Activated CD4-positive, alpha-beta T cell treated with anti-CD3 and anti-CD28 coated beads, Interleukin-2, amount 10 ng/mL, durations not matched to agents 24 days and 14 days (primary cell): Measurements from ENCODE around the gene TXNDC9. TPM values are rescaled to one million over a fixed set of nuclear protein-coding genes. Genes with fewer than 3 reads are reported as not detected.
"Not testable (repeated sequence)": the region's sequence is repeated elsewhere in the genome, so short reads cannot be mapped to it uniquely, and the experiment has no call there.

Source experiments
- DNase-seq: peaks from one replicate; pipeline ENCODE4 v3.0.0; 2022
- H3K27ac Mint-ChIP-seq: one replicate; pipeline ENCODE4 v1.8.0; 2022; ENCODE audit warnings: mild to moderate bottlenecking, mixed read lengths
- H3K27me3 Mint-ChIP-seq: one replicate; pipeline ENCODE4 v1.8.0; 2022; ENCODE audit warnings: mixed read lengths
- H3K36me3 Mint-ChIP-seq: one replicate; pipeline ENCODE4 v1.8.0; 2022; ENCODE audit warnings: low read depth, mild to moderate bottlenecking, mixed read lengths
- H3K4me1 Mint-ChIP-seq: one replicate; pipeline ENCODE4 v1.8.0; 2021; ENCODE audit warnings: mixed read lengths
- H3K4me3 Mint-ChIP-seq: one replicate; pipeline ENCODE4 v1.8.0; 2022; ENCODE audit warnings: mild to moderate bottlenecking, moderate library complexity, mixed read lengths
- H3K9me3 Mint-ChIP-seq: one replicate; pipeline ENCODE4 v1.8.0; 2021; ENCODE audit warnings: mixed read lengths
- intact Hi-C: fragments of 100-400 bp; cut with micrococcal nuclease; formaldehyde crosslinking; loops from one replicate; pipeline ENCODE4 v1.15.1; 2023
- total RNA-seq: library from RNA; stranded (reverse); gene quantifications from 2 replicates; pipeline ENCODE4 v1.2.3, GENCODE V29; 2022

Gene TXNDC9, protein sequence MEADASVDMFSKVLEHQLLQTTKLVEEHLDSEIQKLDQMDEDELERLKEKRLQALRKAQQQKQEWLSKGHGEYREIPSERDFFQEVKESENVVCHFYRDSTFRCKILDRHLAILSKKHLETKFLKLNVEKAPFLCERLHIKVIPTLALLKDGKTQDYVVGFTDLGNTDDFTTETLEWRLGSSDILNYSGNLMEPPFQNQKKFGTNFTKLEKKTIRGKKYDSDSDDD
- total RNA-seq = 42.1 TPM in 2 replicates

GRCh38 chr2:99335911-99336803 lies at the start of gene TXNDC9:
Gene TXNDC9 (minus strand): TSS chr2:99336333. CDS start chr2:99333210, 3,123 bp downstream.
- Mint-ChIP-seq H3K27ac (no peak within 1 kb of the TSS), H3K36me3 (peaks cover 22% of the 10 kb centered on the region), H3K27me3 (no peaks in the 10 kb centered on the region), H3K9me3 (no peaks in the 10 kb centered on the region), H3K4me3 (no peak within 1 kb of the TSS), H3K4me1 (peaks cover 32% of the 10 kb centered on the region)
- intact Hi-C loops = loop anchor here (1.0 to 10.0 kb wide), 11 partner anchors 12 to 1671 kb away; partner anchors contain the start of genes ACTR1B, C2orf15, C2orf92 and COA5
- peak; percentile 99 for DNase-seq

DNA sequence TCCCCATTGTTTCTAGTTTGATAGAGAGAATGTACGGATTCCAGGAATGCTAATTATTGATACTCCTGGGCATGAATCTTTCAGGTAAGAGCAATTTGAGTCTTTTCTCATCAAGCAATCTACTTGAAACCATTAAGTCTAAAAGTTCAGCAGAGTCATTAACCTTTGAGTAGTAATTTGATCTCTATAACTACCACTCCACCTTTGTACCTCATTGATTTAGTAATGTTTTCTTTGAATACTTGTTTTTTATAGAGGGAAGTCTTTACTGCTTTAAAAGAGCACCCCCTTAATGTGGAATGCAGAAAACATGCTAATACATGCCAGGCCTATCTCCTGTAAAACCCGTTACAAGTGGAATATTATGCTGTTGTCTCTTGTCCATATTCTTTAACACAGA lies 46.0 kb upstream of the TXNDC9 start:
- Mint-ChIP-seq H3K4me3 (no peak overlapping the region), H3K9me3 (no peaks in the 10 kb centered on the region), H3K36me3 (peaks cover 64% of the 10 kb centered on the region), H3K27ac (no peak overlapping the region), H3K4me1 (peaks cover 20% of the 10 kb centered on the region), H3K27me3 (no peaks in the 10 kb centered on the region)
- intact Hi-C loops = no loop called here
- DNase-seq = no peak

DNA sequence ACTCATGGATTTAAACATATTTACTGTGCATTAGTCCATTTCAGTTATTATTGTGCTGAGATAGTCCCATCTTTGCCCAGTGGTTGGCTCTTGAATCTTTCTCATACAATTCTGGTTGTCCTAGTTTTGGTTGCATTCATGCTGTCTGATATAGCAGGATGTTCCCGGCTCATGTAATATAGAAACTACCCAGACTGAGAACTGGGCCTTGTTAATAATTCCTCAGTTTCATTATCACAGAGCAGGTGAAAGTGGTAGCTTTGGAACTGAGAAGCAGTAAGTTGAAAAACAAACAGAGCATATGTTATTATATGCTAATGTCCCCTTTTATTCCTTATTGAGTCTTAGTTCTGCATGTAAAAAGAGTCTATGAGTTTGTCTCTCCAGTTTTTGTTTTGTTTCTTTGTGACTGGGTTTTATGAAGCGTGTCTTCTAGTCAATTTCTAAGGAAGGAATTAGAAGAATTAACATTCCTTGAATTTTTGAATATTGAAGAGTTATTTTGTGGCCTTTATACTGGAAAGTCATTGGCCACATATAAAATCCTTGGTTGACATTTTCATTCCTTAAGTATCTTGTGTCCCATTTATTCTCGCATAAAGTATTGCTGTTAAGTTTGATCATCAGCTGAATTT lies 44.4 kb upstream of the TXNDC9 start:
- intact Hi-C loops = no loop called here
- no peaks in the 10 kb centered on the region for H3K9me3 Mint-ChIP-seq
- no peak overlapping the region for H3K27ac Mint-ChIP-seq
- H3K4me3 Mint-ChIP-seq = no peak overlapping the region
- DNase-seq = no peak
- H3K4me1 Mint-ChIP-seq = peaks cover 22% of the 10 kb centered on the region
- H3K27me3 Mint-ChIP-seq = no peaks in the 10 kb centered on the region
- H3K36me3 Mint-ChIP-seq = peaks cover 72% of the 10 kb centered on the region

DNA sequence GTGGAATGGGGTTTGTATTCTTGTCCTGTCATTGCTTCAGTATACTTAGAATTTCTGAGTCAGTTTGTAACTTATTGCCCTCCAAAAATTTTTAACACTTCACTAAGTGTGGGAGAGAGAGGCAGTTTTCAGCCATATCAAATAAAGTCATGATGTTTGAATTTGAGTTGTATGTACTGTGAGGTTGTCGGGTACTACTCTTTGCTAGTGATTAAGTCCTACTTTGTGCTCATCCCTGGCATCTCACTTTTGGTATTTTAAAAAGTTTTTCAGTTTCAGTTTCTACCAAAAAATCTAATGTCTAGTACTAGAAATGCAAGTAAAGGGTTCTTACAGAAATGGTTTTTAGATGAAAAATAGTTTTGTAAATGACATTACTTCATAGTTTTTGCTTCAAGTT lies 41.7 kb upstream of the TXNDC9 start:
- Mint-ChIP-seq H3K4me1 (peaks cover 23% of the 10 kb centered on the region), H3K4me3 (no peak overlapping the region), H3K27ac (peak overlapping the region; percentile 47), H3K36me3 (peaks cover 83% of the 10 kb centered on the region), H3K9me3 (peaks cover 11% of the 10 kb centered on the region), H3K27me3 (no peaks in the 10 kb centered on the region)
- no peak for DNase-seq
- intact Hi-C loops = loop anchor here (5.0 kb wide), 2 partner anchors 39 to 41 kb away; partner anchors contain the start of genes EIF5B and TXNDC9

- Mint-ChIP-seq H3K27me3 (no peaks in the 10 kb centered on the region), H3K9me3 (peaks cover 14% of the 10 kb centered on the region), H3K4me1 (peaks cover 23% of the 10 kb centered on the region), H3K27ac (no peak overlapping the region), H3K36me3 (peaks cover 81% of the 10 kb centered on the region), H3K4me3 (no peak overlapping the region)
- intact Hi-C loops = loop anchor here (5.0 kb wide), 2 partner anchors 39 to 41 kb away; partner anchors contain the start of genes EIF5B and TXNDC9
- DNase-seq = no peak
Observed at GRCh38 chr2:99376254-99376864, 40.2 kb upstream of the TXNDC9 start.

GRCh38 chr2:99374747-99375146 lies 38.6 kb upstream of the TXNDC9 start:
- Mint-ChIP-seq H3K4me3 (no peak overlapping the region), H3K36me3 (peaks cover 77% of the 10 kb centered on the region), H3K4me1 (peaks cover 14% of the 10 kb centered on the region), H3K27ac (no peak overlapping the region), H3K27me3 (no peaks in the 10 kb centered on the region), H3K9me3 (peaks cover 14% of the 10 kb centered on the region)
- intact Hi-C loops = loop anchor here (5.0 kb wide), 2 partner anchors 37 to 43 kb away; partner anchors contain the start of genes EIF5B and TXNDC9
- DNase-seq = no peak

DNA sequence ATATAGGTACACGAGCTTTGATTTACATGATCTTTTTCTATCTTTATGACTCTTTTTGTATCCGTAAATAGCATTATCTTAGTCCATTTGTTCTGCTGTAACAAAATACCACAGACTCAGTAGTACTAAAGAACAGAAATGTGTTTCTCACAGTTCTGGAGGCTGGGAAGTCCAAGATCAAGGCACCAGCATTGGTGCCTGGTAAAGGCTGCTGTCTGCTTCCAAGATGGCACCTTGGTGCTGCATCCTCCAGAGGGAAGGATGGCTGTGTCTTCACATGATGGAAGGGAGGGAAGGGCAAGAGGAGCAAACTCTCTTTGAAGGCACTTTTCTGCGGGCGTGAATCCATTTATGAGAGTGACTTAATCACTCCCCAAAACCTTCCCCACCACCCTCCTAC lies 37.0 kb upstream of the TXNDC9 start:
- H3K36me3 Mint-ChIP-seq = peaks cover 79% of the 10 kb centered on the region
- H3K4me3 Mint-ChIP-seq = no peak overlapping the region
- H3K4me1 Mint-ChIP-seq = peaks cover 11% of the 10 kb centered on the region
- no peak overlapping the region for H3K27ac Mint-ChIP-seq
- peaks cover 14% of the 10 kb centered on the region for H3K9me3 Mint-ChIP-seq
- DNase-seq = no peak
- intact Hi-C loops = no loop called here
- no peaks in the 10 kb centered on the region for H3K27me3 Mint-ChIP-seq

DNA sequence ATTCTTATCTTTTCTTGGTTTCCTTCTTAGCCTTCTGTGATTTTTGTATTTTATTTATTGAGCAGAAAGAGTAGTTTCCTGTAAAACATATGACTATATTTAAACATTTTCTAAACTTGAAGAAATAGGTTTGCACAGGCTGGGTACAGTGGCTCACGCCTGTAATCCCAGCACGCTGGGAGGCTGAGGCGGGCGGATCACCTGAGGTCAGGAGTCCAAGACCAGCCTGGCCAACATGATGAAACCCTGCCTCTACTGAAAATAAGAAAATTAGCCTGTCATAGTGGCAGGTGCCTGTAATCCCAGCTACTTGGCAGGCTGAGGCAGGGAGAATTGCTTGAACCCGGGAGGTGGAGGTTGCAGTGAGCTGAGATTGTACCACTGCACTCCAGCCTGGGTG lies 32.7 kb upstream of the TXNDC9 start:
- DNase-seq, H3K4me1 Mint-ChIP-seq, H3K9me3 Mint-ChIP-seq, H3K27me3 Mint-ChIP-seq, H3K4me3 Mint-ChIP-seq, H3K27ac Mint-ChIP-seq, intact Hi-C loops: not testable (repeated sequence)
- peaks cover 67% of the 10 kb centered on the region for H3K36me3 Mint-ChIP-seq

DNA sequence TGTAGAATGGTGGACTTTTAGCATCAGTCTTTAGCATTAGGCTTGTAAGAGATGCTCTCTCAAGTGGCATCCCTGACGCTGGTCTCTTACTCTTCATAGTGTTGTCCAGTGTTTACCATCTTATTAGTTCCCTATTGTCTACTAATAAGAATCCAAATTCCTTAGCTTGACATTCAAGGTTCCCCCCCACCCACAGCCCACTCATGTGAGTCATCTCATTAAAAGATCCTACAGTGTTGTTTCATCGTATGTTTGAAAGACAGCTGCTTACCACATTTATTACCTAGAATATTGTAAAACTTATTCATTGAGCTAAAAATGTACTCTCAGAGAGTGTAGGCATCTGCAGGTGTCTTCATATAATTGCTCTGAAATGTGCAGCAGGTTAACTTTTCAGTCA lies 29.5 kb upstream of the TXNDC9 start:
- H3K36me3 Mint-ChIP-seq = peaks cover 57% of the 10 kb centered on the region
- intact Hi-C loops = no loop called here
- H3K27ac Mint-ChIP-seq = no peak overlapping the region
- no peaks in the 10 kb centered on the region for H3K9me3 Mint-ChIP-seq
- no peak for DNase-seq
- H3K4me3 Mint-ChIP-seq = no peak overlapping the region
- H3K4me1 Mint-ChIP-seq = peaks cover 8% of the 10 kb centered on the region
- H3K27me3 Mint-ChIP-seq = no peaks in the 10 kb centered on the region

DNA sequence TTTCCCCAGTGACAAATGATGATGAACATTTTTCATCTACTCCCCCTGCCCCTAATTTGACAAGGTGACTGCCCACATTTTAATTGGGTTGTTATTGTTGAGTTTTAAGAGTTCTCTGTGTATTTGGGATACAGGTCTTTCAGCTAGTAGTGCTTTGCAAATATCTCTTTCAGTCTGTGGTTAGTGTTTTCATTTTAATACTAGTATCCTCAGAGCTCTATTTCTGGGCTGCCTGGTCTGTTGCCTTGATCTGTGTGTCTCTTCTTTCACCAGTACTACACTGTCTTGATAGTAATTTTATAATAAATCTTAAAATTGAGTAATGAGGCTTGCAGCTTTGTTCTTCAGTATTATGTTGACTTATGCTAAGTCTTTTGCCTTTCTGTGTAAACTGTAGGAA lies 20.7 kb upstream of the TXNDC9 start:
- intact Hi-C loops = no loop called here
- Mint-ChIP-seq H3K4me3 (no peak overlapping the region), H3K27ac (no peak overlapping the region), H3K4me1 (peaks cover 18% of the 10 kb centered on the region), H3K36me3 (peaks cover 22% of the 10 kb centered on the region), H3K27me3 (no peaks in the 10 kb centered on the region), H3K9me3 (no peaks in the 10 kb centered on the region)
- no peak for DNase-seq

DNA sequence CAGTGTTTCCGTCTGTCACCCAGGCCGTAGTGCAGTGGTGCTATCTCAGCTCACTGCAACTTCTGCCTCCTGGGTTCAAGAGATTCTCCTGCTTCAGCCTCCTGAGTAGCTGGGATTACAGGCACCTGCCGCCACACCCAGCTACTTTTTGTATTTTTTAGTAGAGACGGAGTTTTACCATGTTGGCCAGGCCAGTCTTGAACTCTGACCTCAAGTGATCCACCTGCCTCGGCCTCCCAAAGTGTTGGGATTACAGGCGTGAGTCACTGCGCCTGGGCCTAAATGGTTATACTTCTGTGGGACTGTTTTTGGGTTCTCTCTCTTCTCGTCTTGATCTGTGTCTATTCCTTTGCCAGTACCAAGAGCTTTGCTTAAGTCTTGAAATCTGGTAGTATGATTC lies 18.7 kb upstream of the TXNDC9 start:
- intact Hi-C loops, DNase-seq, H3K9me3 Mint-ChIP-seq, H3K27ac Mint-ChIP-seq, H3K4me3 Mint-ChIP-seq, H3K27me3 Mint-ChIP-seq: not testable (repeated sequence)
- H3K4me1 Mint-ChIP-seq = peaks cover 25% of the 10 kb centered on the region
- H3K36me3 Mint-ChIP-seq = peaks cover 18% of the 10 kb centered on the region

- DNase-seq = no peak
- Mint-ChIP-seq H3K27ac (no peak overlapping the region), H3K36me3 (peaks cover 18% of the 10 kb centered on the region), H3K27me3 (no peaks in the 10 kb centered on the region), H3K4me1 (peaks cover 26% of the 10 kb centered on the region), H3K9me3 (no peaks in the 10 kb centered on the region), H3K4me3 (no peak overlapping the region)
- intact Hi-C loops = no loop called here
Observed at GRCh38 chr2:99354070-99354469, 17.9 kb upstream of the TXNDC9 start.

GRCh38 chr2:99350194-99350593 lies 14.1 kb upstream of the TXNDC9 start:
- Mint-ChIP-seq H3K4me3 (no peak overlapping the region), H3K4me1 (peaks cover 35% of the 10 kb centered on the region)

More at GRCh38 chr2:99350194-99350593, 14.1 kb upstream of the TXNDC9 start:
- Mint-ChIP-seq H3K36me3 (peaks cover 13% of the 10 kb centered on the region), H3K9me3 (no peaks in the 10 kb centered on the region), H3K27me3 (no peaks in the 10 kb centered on the region), H3K27ac (no peak overlapping the region)
- intact Hi-C loops = no loop called here
- no peak for DNase-seq
